Astrocyte of the cerebellum (primary cell): ENCODE measurements around the gene LCLAT1.

Experiments used
- DNase-seq: peaks from one replicate; pipeline ENCODE4 v3.0.0-alpha.2; 2011; ENCODE audit warnings: low read depth
- H3K4me3 ChIP-seq: 2 replicates; pipeline ENCODE4 v1.5.1; 2011; ENCODE audit warnings: mild to moderate bottlenecking, low read depth, low read length, moderate library complexity
- CTCF ChIP-seq: IDR thresholded peaks from 2 replicates; pipeline ENCODE4 v1.5.1; 2012; ENCODE audit warnings: low read length, low read depth, moderate library complexity, mild to moderate bottlenecking; ENCODE audit errors: missing control alignments
- in situ Hi-C: cut with HindIII; loops from 2 replicates; pipeline ENCODE4 v1.10.0; 2017; ENCODE audit warnings: low sequenced_read_pairs

The LCLAT1 gene

GRCh38 chr2:30684026-30684425 is 237.0 kb downstream of the LCLAT1 start:
- in situ Hi-C loops: no loop called here
- no peak for DNase-seq
- no peak overlapping the region for H3K4me3 ChIP-seq
- TF ChIP-seq CTCF: no peak

- no peak for DNase-seq
- no peak for TF ChIP-seq CTCF
Measured at GRCh38 chr2:30684516-30684915, 237.5 kb downstream of the LCLAT1 start.

GRCh38 chr2:30684996-30685395 is 237.9 kb downstream of the LCLAT1 start:
- H3K4me3 ChIP-seq: no peak overlapping the region
- no peak for DNase-seq
- in situ Hi-C loops: no loop called here
- no peak for TF ChIP-seq CTCF

More at GRCh38 chr2:30684516-30684915, 237.5 kb downstream of the LCLAT1 start:
- H3K4me3 ChIP-seq: no peak overlapping the region
- in situ Hi-C loops: no loop called here

- TF ChIP-seq CTCF: no peak
- H3K4me3 ChIP-seq: no peak overlapping the region
- in situ Hi-C loops: no loop called here
- no peak for DNase-seq
Measured at GRCh38 chr2:30686000-30686399, 239.0 kb downstream of the LCLAT1 start.

- DNase-seq: no peak
- no peak overlapping the region for H3K4me3 ChIP-seq
- in situ Hi-C loops: no loop called here
- TF ChIP-seq CTCF: no peak
Measured at GRCh38 chr2:30686669-30687068, 239.6 kb downstream of the LCLAT1 start.

GRCh38 chr2:30688956-30689401 is 241.9 kb downstream of the LCLAT1 start:
- TF ChIP-seq CTCF: no peak
- H3K4me3 ChIP-seq: no peak overlapping the region
- in situ Hi-C loops: no loop called here
- no peak for DNase-seq

- no peak for TF ChIP-seq CTCF
- no peak for DNase-seq
- in situ Hi-C loops: no loop called here
- no peak overlapping the region for H3K4me3 ChIP-seq
Measured at GRCh38 chr2:30689496-30690125, 242.6 kb downstream of the LCLAT1 start.
